Caki2 (cell line): ENCODE results near the gene KLF16. TPM values are rescaled to one million over a fixed set of nuclear protein-coding genes. Genes with fewer than 3 reads are reported as not detected.

Source experiments
- DNase-seq: peaks from one replicate; pipeline ENCODE4 v3.0.0-alpha.2; 2015; ENCODE audit warnings: low read depth
- in situ Hi-C: cut with HindIII; loops from 2 replicates; pipeline ENCODE4 v1.10.0; 2016; ENCODE audit warnings: low sequenced_read_pairs, low pct_unique_long_range_greater_than_20kb, mixed read lengths
- total RNA-seq: library from RNA; depleted of rRNA; stranded (reverse); fragments of >200 nt; shearing (Covaris generic); gene quantifications from 2 replicates; pipeline ENCODE4 v1.2.3, GENCODE V29; 2014; ENCODE audit warnings: low replicate concordance

KLF16 gene
- total RNA-seq, 1 experiment from 2014 or later: 9.6 TPM

GRCh38 chr19:1848399-1849131, 14.8 kb downstream of the KLF16 start, which contains the start of gene REXO1:
Gene REXO1, minus strand, starts transcription at chr19:1848483. Its CDS starts 125 bp downstream, at chr19:1848358.
- DNase-seq: peak; percentile 86
- in situ Hi-C loops: no loop called here

GRCh38 chr19:1847684-1848398, 15.5 kb downstream of the KLF16 start:
- no peak for DNase-seq
- in situ Hi-C loops: no loop called here

GRCh38 chr19:1847348-1847683, 16.1 kb downstream of the KLF16 start:
- no peak for DNase-seq
- in situ Hi-C loops: no loop called here

- DNase-seq: no peak
- in situ Hi-C loops: no loop called here
Measured at GRCh38 chr19:1846517-1847204, 16.7 kb downstream of the KLF16 start.

GRCh38 chr19:1845642-1846041, 17.7 kb downstream of the KLF16 start:
- no peak for DNase-seq
- in situ Hi-C loops: no loop called here

GRCh38 chr19:1845125-1845515, 18.3 kb downstream of the KLF16 start:
- in situ Hi-C loops: no loop called here
- no peak for DNase-seq

- DNase-seq: no peak
- in situ Hi-C loops: no loop called here
Measured at GRCh38 chr19:1844513-1845124, 18.8 kb downstream of the KLF16 start.

- DNase-seq: no peak
- in situ Hi-C loops: no loop called here
Measured at GRCh38 chr19:1843646-1844394, 19.6 kb downstream of the KLF16 start.

- in situ Hi-C loops: no loop called here
- no peak for DNase-seq
Measured at GRCh38 chr19:1843116-1843515, 20.3 kb downstream of the KLF16 start.

- DNase-seq: no peak
- in situ Hi-C loops: no loop called here
Measured at GRCh38 chr19:1841209-1841924, 22.0 kb downstream of the KLF16 start.

GRCh38 chr19:1840541-1841115, 22.8 kb downstream of the KLF16 start:
- no peak for DNase-seq
- in situ Hi-C loops: no loop called here

GRCh38 chr19:1839658-1840540, 23.5 kb downstream of the KLF16 start:
- in situ Hi-C loops: no loop called here
- no peak for DNase-seq

GRCh38 chr19:1837625-1838105, 25.7 kb downstream of the KLF16 start:
- in situ Hi-C loops: no loop called here
- DNase-seq: no peak

GRCh38 chr19:1837222-1837565, 26.2 kb downstream of the KLF16 start:
- DNase-seq: no peak
- in situ Hi-C loops: no loop called here

- DNase-seq: no peak
- in situ Hi-C loops: no loop called here
Measured at GRCh38 chr19:1836458-1837221, 26.7 kb downstream of the KLF16 start.

- in situ Hi-C loops: no loop called here
- DNase-seq: no peak
Measured at GRCh38 chr19:1833540-1833939, 29.8 kb downstream of the KLF16 start.
